Omental fat pad (tissue), 4 donors: ENCODE measurements around the gene GPR137B. TPM values are rescaled to one million over a fixed set of nuclear protein-coding genes. Genes with fewer than 3 reads are reported as not detected.

Experiments used
- ATAC-seq: fragments of 150-250 bp; one replicate; pipeline ENCODE4 v1.9.1; 2016; ENCODE audit warnings: mild to moderate bottlenecking, moderate library complexity; ENCODE audit not compliant: low FRiP score
- DNase-seq: peaks from one replicate; pipeline ENCODE4 v3.0.0-alpha.2; 2019; ENCODE audit warnings: low spot score
- total RNA-seq, 4 donors: library from RNA; depleted of rRNA; stranded (reverse); fragments of >200 nt; gene quantifications; one replicate each; pipeline ENCODE4 v1.1.0, GENCODE V29; 2016
- TF ChIP-seq, protein P1 (sequence below), 3 donors: fragments of 450-650 bp; IDR thresholded peaks; one replicate each; pipeline ENCODE4 v1.5.1; 2016 to 2017; ENCODE audit warnings: antibody characterized with exemption in 3 of 3, mild to moderate bottlenecking in 3 of 3, moderate library complexity in 2 of 3

The GPR137B gene
- total RNA-seq, 4 donors from 2014 or later: 13.7 to 37.7 (median 26.0) TPM

DNA sequence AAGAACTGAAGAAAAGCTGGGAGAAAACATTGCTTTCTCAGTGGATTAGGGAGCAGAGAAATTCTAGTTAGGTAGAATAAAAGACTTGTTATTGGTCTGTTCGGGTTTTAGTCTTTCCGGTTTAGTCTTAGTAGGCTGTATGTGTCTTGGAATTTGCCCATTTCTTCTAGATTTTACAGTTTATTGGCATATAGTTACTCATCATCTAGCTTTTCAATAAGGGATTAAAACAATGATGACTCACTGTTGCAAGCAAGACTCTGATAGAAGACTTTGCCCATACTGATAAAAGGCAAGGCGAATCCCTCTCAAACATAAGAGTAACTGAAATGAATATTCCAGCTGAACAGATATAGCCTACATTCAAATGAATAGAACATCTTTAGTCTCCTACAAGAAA lies 62.3 kb downstream of the GPR137B start:
- TF ChIP-seq, protein P1, sequence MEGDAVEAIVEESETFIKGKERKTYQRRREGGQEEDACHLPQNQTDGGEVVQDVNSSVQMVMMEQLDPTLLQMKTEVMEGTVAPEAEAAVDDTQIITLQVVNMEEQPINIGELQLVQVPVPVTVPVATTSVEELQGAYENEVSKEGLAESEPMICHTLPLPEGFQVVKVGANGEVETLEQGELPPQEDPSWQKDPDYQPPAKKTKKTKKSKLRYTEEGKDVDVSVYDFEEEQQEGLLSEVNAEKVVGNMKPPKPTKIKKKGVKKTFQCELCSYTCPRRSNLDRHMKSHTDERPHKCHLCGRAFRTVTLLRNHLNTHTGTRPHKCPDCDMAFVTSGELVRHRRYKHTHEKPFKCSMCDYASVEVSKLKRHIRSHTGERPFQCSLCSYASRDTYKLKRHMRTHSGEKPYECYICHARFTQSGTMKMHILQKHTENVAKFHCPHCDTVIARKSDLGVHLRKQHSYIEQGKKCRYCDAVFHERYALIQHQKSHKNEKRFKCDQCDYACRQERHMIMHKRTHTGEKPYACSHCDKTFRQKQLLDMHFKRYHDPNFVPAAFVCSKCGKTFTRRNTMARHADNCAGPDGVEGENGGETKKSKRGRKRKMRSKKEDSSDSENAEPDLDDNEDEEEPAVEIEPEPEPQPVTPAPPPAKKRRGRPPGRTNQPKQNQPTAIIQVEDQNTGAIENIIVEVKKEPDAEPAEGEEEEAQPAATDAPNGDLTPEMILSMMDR (IDR thresholded peaks at IDR 0.05): no peak
- ATAC-seq (no peak), DNase-seq (no peak)

DNA sequence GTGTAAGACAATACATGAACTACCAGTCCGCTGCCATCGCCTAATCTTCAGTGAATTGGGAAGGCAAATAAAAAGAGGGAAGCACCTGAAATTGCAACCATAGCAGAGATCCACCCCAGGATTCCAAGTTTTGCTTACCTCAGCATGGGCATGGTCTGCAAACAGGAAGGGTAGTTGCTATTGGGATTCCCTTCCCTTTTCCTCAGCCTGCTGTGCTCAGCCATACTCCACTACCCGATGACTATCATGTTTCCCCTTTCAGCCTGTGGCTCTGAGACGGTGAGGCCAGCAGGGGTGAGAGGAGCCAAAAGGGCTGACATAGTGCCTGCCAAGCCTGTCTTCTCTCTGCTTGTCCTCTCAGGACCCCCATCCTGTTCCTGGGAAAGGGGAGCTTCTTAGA lies 64.2 kb downstream of the GPR137B start:
- TF ChIP-seq, protein P1 (IDR thresholded peaks at IDR 0.05): no peak
- no peak for DNase-seq

DNA sequence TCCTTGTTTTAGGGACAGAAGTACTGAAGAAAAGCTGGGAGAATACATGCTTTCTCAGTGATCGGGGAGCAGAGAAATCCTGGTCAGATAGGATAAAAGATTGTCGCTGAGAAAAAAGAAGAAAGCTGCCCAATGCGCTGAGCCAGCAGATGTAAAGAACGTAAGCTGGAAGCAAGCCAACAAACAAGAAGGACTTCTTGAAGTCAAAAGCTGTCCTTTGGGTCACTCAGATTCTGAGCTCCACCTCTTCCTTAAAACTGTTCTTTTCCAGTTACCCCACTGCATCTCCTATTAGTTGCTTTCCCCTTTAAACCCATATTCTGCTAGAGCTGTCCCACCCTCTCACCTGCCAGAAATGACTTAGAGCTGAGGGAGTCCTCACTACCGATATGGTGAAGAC lies 64.8 kb downstream of the GPR137B start:
- no peak for ATAC-seq
- TF ChIP-seq, protein P1 (IDR thresholded peaks at IDR 0.05): no peak
- no peak for DNase-seq

More for the DNA sequence above, 64.2 kb downstream of the GPR137B start:
- no peak for ATAC-seq

DNA sequence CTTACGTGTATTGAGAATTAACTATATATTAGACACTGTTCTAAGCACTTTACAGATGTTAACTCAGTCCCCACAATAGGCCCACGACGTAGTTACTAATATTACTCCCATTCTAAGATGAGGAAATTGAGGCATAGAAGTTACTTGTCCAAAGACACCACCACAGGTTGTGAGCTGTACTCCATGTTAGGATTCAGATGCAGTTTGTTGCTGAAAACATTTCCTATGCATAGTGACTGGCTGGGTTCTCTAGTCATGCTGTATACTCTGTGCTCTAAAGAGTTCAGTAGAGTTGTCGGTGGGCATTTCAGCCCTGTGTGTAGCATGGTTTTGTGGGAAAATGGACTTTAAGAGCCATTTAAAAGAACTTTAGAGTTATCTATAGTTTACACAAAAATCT lies 65.2 kb downstream of the GPR137B start:
- DNase-seq: no peak
- TF ChIP-seq, protein P1 (IDR thresholded peaks at IDR 0.05): no peak
- ATAC-seq: no peak

DNA sequence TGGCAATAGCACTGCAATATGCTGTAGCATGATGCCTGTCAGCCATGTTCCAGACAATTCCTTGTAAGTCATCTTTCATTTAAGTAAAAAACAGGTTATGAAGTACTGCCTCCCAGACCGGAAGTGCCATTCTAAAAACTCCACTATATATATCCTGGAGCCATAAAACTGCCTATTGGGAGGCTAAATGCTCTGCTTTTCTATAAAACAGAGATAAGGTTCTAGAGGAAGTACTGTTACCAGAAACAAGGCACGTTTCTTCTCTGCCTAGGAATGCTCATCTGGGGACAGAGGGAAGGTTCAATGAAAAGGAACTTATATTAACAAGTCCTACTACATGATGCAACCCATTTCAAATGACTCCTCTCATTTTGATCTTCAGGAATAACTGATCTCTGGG lies 66.8 kb downstream of the GPR137B start:
- DNase-seq: no peak
- ATAC-seq: no peak
- TF ChIP-seq, protein P1 (IDR thresholded peaks at IDR 0.05): no peak

DNA sequence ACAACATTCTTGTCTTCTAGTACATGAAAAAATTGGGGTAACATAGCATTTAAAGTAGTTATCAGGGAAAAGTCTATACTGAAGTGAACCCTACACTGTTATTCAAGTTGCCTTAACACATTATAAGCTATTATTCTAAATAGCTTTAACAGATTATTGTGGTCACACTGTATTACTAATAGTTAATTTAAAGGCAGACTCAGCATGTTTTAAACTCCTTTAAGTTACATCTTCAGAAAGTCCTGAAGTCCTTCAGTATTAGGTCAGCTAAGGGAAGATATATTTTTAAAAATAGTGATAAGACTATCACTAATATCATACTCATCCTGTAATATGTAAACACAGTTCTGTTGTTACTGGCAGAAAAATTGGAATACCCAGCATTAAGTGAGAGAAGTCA lies 67.4 kb downstream of the GPR137B start:
- DNase-seq: no peak
- ATAC-seq: no peak

DNA sequence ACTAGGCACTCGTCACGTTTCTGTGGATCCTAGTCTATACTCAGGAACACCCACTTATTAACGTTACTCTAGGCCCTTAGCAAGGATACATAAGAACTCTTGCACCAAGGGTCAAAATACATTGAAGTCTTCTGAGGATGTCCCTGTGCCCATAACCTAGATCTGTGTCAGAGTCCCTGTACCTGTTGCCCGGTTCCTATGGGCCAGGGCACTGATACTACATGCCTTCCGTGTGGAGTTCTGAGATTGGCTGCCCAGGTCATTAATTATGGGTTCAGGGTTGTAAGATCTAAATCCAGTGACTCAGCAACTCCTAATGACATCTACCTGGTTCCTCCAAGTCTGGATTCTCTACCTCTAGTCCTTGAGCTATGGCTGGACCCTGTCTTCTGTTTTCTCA lies 69.5 kb downstream of the GPR137B start:
- DNase-seq (no peak), ATAC-seq (no peak)
- TF ChIP-seq, protein P1 (IDR thresholded peaks at IDR 0.05): no peak

More for the DNA sequence above, 67.4 kb downstream of the GPR137B start:
- TF ChIP-seq, protein P1 (IDR thresholded peaks at IDR 0.05): no peak
